OCI-LY7 (cell line): ENCODE data around the gene FGA. TPM values are rescaled to one million over a fixed set of nuclear protein-coding genes. Genes with fewer than 3 reads are reported as not detected.

Source experiments
- BruUV-seq: library from RNA; stranded (reverse); fragments of 400-500 nt; replicated peaks from 2 replicates; lab custom pipeline; 2021; lab: Mats Ljungman, UMichigan
- CTCF ChIA-PET: fragments of 300-600 bp; sonication (Branson Sonifier 250); formaldehyde crosslinking; loops from one replicate; lab custom pipeline; 2022; ENCODE audit warnings: antibody characterized with exemption; ENCODE audit not compliant: unreplicated experiment; lab: Charles Lee
- POLR2A ChIA-PET: fragments of 300-600 bp; sonication (Branson Sonifier 250); formaldehyde crosslinking; loops from one replicate; lab custom pipeline; 2022; ENCODE audit warnings: antibody characterized with exemption; lab: Charles Lee
- DNase-seq: peaks from one replicate; pipeline ENCODE4 v3.0.0-alpha.2; 2015; ENCODE audit warnings: low spot score
- H2AFZ ChIP-seq: fragments of 200-600 bp; sonication (generic), shearing (Covaris generic); 2 replicates; pipeline ENCODE4 v1.6.1; 2014; ENCODE audit warnings: mild to moderate bottlenecking, antibody characterized with exemption, low read length, moderate library complexity
- H3K27ac ChIP-seq: fragments of 200-600 bp; sonication (generic); 2 replicates; pipeline ENCODE4 v1.5.1; 2014; ENCODE audit warnings: mixed run types, low read depth, mild to moderate bottlenecking, moderate library complexity, low read length, inconsistent platforms; ENCODE audit not compliant: poor library complexity, severe bottlenecking
- H3K36me3 ChIP-seq: fragments of 200-600 bp; sonication (generic); 2 replicates; pipeline ENCODE4 v1.6.1; 2014; ENCODE audit warnings: mild to moderate bottlenecking, antibody characterized with exemption, low read length, moderate library complexity, mixed read lengths; ENCODE audit not compliant: insufficient read depth
- H3K4me1 ChIP-seq: fragments of 200-600 bp; sonication (generic); 2 replicates; pipeline ENCODE4 v1.5.1; 2014; ENCODE audit warnings: mild to moderate bottlenecking, low read length; ENCODE audit not compliant: insufficient read depth, poor library complexity, severe bottlenecking
- H3K4me2 ChIP-seq: fragments of 200-600 bp; sonication (generic); 2 replicates; pipeline ENCODE4 v1.6.1; 2014; ENCODE audit warnings: mild to moderate bottlenecking, low read length
- H3K4me3 ChIP-seq: fragments of 200-600 bp; sonication (generic); 2 replicates; pipeline ENCODE4 v1.5.1; 2014; ENCODE audit warnings: mild to moderate bottlenecking, low read depth, low read length; ENCODE audit not compliant: poor library complexity, severe bottlenecking
- H3K79me2 ChIP-seq: fragments of 200-600 bp; sonication (generic); 2 replicates; pipeline ENCODE4 v1.6.1; 2016; ENCODE audit warnings: low read depth, mild to moderate bottlenecking, low read length, moderate library complexity, mixed read lengths; ENCODE audit not compliant: insufficient read depth
- H3K9me2 ChIP-seq: fragments of 200-600 bp; sonication (generic); 2 replicates; pipeline ENCODE4 v1.6.1; 2016; ENCODE audit warnings: mild to moderate bottlenecking, low read length, mixed read lengths; ENCODE audit not compliant: insufficient read depth
- H3K9me3 ChIP-seq: fragments of 200-600 bp; sonication (generic); 2 replicates; pipeline ENCODE4 v1.6.1; 2014; ENCODE audit warnings: mild to moderate bottlenecking, mixed run types, low read length, mixed read lengths
- H4K20me1 ChIP-seq: fragments of 200-600 bp; sonication (generic); 2 replicates; pipeline ENCODE4 v1.6.1; 2014; ENCODE audit warnings: mild to moderate bottlenecking, antibody characterized with exemption, low read length, moderate library complexity, mixed read lengths; ENCODE audit not compliant: insufficient read depth
- EZH2phosphoT487 ChIP-seq: fragments of 200-600 bp; sonication (generic); IDR thresholded peaks from 2 replicates; pipeline ENCODE4 v1.6.1; 2018; ENCODE audit warnings: low read depth, borderline replicate concordance, mild to moderate bottlenecking, mixed run types, antibody characterized with exemption, low read length, moderate library complexity, mixed read lengths
- intact Hi-C: fragments of 100-400 bp; cut with micrococcal nuclease; formaldehyde crosslinking; loops from one replicate; pipeline ENCODE4 v1.10.0; 2022; ENCODE audit not compliant: unreplicated experiment
- total RNA-seq, 2 experiments: library from RNA; depleted of rRNA in 1 of 2; stranded (reverse); fragments of >200 nt in 1 of 2; shearing (Covaris generic) in 1 of 2; gene quantifications; 2 replicates each; pipeline ENCODE4 v1.2.3, GENCODE V29; 2014 to 2022
- TF ChIP-seq, protein P1 (sequence below): fragments of 200-600 bp; sonication (generic); conservative IDR thresholded peaks from 2 replicates; pipeline ENCODE4 v1.5.1; 2014; ENCODE audit warnings: mild to moderate bottlenecking, antibody characterized with exemption, low read length, moderate library complexity, mixed read lengths

Gene FGA
- total RNA-seq, 2 experiments from 2014 or later, result not detected

GRCh38 chr4:154584259-154584658 lies 6.3 kb downstream of the FGA start:
- no peak for TF ChIP-seq EZH2phosphoT487
- TF ChIP-seq, protein P1, sequence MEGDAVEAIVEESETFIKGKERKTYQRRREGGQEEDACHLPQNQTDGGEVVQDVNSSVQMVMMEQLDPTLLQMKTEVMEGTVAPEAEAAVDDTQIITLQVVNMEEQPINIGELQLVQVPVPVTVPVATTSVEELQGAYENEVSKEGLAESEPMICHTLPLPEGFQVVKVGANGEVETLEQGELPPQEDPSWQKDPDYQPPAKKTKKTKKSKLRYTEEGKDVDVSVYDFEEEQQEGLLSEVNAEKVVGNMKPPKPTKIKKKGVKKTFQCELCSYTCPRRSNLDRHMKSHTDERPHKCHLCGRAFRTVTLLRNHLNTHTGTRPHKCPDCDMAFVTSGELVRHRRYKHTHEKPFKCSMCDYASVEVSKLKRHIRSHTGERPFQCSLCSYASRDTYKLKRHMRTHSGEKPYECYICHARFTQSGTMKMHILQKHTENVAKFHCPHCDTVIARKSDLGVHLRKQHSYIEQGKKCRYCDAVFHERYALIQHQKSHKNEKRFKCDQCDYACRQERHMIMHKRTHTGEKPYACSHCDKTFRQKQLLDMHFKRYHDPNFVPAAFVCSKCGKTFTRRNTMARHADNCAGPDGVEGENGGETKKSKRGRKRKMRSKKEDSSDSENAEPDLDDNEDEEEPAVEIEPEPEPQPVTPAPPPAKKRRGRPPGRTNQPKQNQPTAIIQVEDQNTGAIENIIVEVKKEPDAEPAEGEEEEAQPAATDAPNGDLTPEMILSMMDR, result no peak
- CTCF ChIA-PET, result no interaction called here
- H3K9me2 ChIP-seq, result no peaks in the 10 kb centered on the region
- BruUV-seq, result no TSS peak
- no peaks in the 10 kb centered on the region for H3K36me3 ChIP-seq
- H4K20me1 ChIP-seq, result no peaks in the 10 kb centered on the region
- H3K27ac ChIP-seq, result no peak overlapping the region
- intact Hi-C loops, result no loop called here
- no peaks in the 10 kb centered on the region for H3K79me2 ChIP-seq
- H3K4me3 ChIP-seq, result no peak overlapping the region
- DNase-seq, result no peak
- H2AFZ ChIP-seq, result no peak overlapping the region
- no peaks in the 10 kb centered on the region for H3K4me1 ChIP-seq
- POLR2A ChIA-PET, result no interaction called here
- no peak overlapping the region for H3K4me2 ChIP-seq
- H3K9me3 ChIP-seq, result no peaks in the 10 kb centered on the region

DNA sequence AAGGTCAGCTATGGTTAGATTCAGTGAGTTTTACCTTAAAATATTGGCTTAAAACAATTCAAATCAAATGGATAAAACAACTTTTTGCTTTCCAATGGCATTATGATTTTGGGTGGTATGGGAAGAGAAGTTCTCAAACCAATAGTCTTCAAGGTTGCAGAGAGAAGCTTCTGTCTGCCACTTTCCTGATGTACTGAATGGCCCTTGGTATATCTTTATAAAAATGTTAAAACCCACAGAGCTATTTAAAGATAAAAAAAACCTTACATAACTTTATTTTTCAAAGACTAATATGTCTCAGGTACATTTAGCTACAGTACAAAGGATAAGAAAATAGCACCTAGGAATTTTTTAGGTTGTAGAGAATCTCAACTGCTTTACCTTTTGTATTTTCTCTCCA lies 6.9 kb downstream of the FGA start:
- CTCF ChIA-PET, result no interaction called here
- H3K4me1 ChIP-seq, result no peaks in the 10 kb centered on the region
- no peak for DNase-seq
- no peaks in the 10 kb centered on the region for H3K9me3 ChIP-seq
- intact Hi-C loops, result no loop called here
- no peak overlapping the region for H3K4me2 ChIP-seq
- H3K9me2 ChIP-seq, result no peaks in the 10 kb centered on the region
- no peaks in the 10 kb centered on the region for H4K20me1 ChIP-seq
- no peak for TF ChIP-seq EZH2phosphoT487
- TF ChIP-seq, protein P1, result no peak
- POLR2A ChIA-PET, result interaction anchor here (0.8 kb wide), 1 partner anchor 10 kb away, joined by 3 read pairs; no protein-coding TSS in a partner anchor
- H3K36me3 ChIP-seq, result no peaks in the 10 kb centered on the region
- no TSS peak for BruUV-seq
- no peak overlapping the region for H2AFZ ChIP-seq
- H3K4me3 ChIP-seq, result no peak overlapping the region
- no peak overlapping the region for H3K27ac ChIP-seq
- no peaks in the 10 kb centered on the region for H3K79me2 ChIP-seq

- H3K9me3 ChIP-seq, result no peaks in the 10 kb centered on the region
- H3K4me1 ChIP-seq, result no peaks in the 10 kb centered on the region
- H3K36me3 ChIP-seq, result no peaks in the 10 kb centered on the region
- no peaks in the 10 kb centered on the region for H3K9me2 ChIP-seq
- H3K27ac ChIP-seq, result no peak overlapping the region
- intact Hi-C loops, result no loop called here
- no peak overlapping the region for H3K4me2 ChIP-seq
- no peaks in the 10 kb centered on the region for H4K20me1 ChIP-seq
- no TSS peak for BruUV-seq
- TF ChIP-seq, protein P1, result no peak
- no peak for TF ChIP-seq EZH2phosphoT487
- H2AFZ ChIP-seq, result no peak overlapping the region
- ChIA-PET CTCF (no interaction called here), POLR2A (interaction anchor here (0.8 kb wide), 2 partner anchors 10 to 56 kb away, joined by 3 to 4 read pairs; no protein-coding TSS in a partner anchor)
- H3K79me2 ChIP-seq, result no peaks in the 10 kb centered on the region
- DNase-seq, result no peak
- H3K4me3 ChIP-seq, result no peak overlapping the region
Measured at GRCh38 chr4:154583230-154583629, 7.3 kb downstream of the FGA start.
